Neuronal stem cell (in vitro differentiated cells): ENCODE data around the gene SFMBT2.
"Not testable (repeated sequence)": the region's sequence is repeated elsewhere in the genome, so short reads cannot be mapped to it uniquely, and the experiment has no call there.

Experiments
- DNase-seq: peaks from one replicate; pipeline ENCODE4 v3.0.0-alpha.2; 2013; ENCODE audit warnings: low spot score
- H2AFZ ChIP-seq: one replicate; pipeline ENCODE4 v1.6.1; 2013; ENCODE audit warnings: mild to moderate bottlenecking, low read length, inconsistent platforms
- H2AK5ac ChIP-seq: 2 replicates; pipeline ENCODE4 v1.6.1; 2013; ENCODE audit warnings: low read depth, mild to moderate bottlenecking, inconsistent platforms, low read length, moderate library complexity, mixed read lengths
- H2BK120ac ChIP-seq: 2 replicates; pipeline ENCODE4 v1.6.1; 2013; ENCODE audit warnings: low read depth, mild to moderate bottlenecking, inconsistent platforms, low read length, moderate library complexity, mixed read lengths
- H2BK12ac ChIP-seq: one replicate; pipeline ENCODE4 v1.6.1; 2013; ENCODE audit warnings: low read length, inconsistent platforms
- H2BK15ac ChIP-seq: 2 replicates; pipeline ENCODE4 v1.6.1; 2013; ENCODE audit warnings: mild to moderate bottlenecking, low read length, inconsistent platforms, mixed read lengths
- H2BK5ac ChIP-seq: one replicate; pipeline ENCODE4 v1.6.1; 2013; ENCODE audit warnings: inconsistent platforms, mild to moderate bottlenecking, low read length, moderate library complexity
- H3K14ac ChIP-seq: one replicate; pipeline ENCODE4 v1.6.1; 2013; ENCODE audit warnings: low read length, inconsistent platforms
- H3K18ac ChIP-seq: 2 replicates; pipeline ENCODE4 v1.6.1; 2013; ENCODE audit warnings: low read length, inconsistent platforms
- H3K23ac ChIP-seq: 2 replicates; pipeline ENCODE4 v1.6.1; 2013; ENCODE audit warnings: low read depth, mild to moderate bottlenecking, mixed read lengths, low read length, inconsistent platforms; ENCODE audit not compliant: poor library complexity
- H3K27ac ChIP-seq: replicated peaks from 3 replicates; pipeline ENCODE4 v1.5.1; 2013; ENCODE audit warnings: low read length, inconsistent platforms
- H3K27me3 ChIP-seq, 3 experiments: 2 replicates each; pipeline ENCODE4 v1.6.1; 2013; ENCODE audit warnings: low read length in 3 of 3, mild to moderate bottlenecking in 2 of 3, inconsistent platforms in 1 of 3, low read depth in 1 of 3, mixed read lengths in 1 of 3, moderate library complexity in 1 of 3; ENCODE audit not compliant: control insufficient read depth in 3 of 3, insufficient read depth in 3 of 3
- H3K36me3 ChIP-seq, 2 donors: replicated peaks in 1 of 2; 2 replicates each; pipeline ENCODE4 v1.6.1; 2013; ENCODE audit warnings: low read length in 2 of 2; ENCODE audit not compliant: control insufficient read depth in 2 of 2, insufficient read depth in 2 of 2
- H3K4ac ChIP-seq: 2 replicates; pipeline ENCODE4 v1.6.1; 2013; ENCODE audit warnings: inconsistent platforms, mild to moderate bottlenecking, low read length, moderate library complexity
- H3K4me1 ChIP-seq, 2 donors: 1 replicate in 1 of 2; 2 replicates in 1 of 2; pipeline ENCODE4 v1.6.1; 2013; ENCODE audit warnings: low read length in 2 of 2, low read depth in 1 of 2; ENCODE audit not compliant: control insufficient read depth in 2 of 2, insufficient read depth in 1 of 2
- H3K4me2 ChIP-seq: one replicate; pipeline ENCODE4 v1.6.1; 2013; ENCODE audit warnings: mild to moderate bottlenecking, low read length, inconsistent platforms; ENCODE audit not compliant: insufficient read depth, poor library complexity, severe bottlenecking
- H3K4me3 ChIP-seq, 2 donors: 2 replicates each; pipeline ENCODE4 v1.5.1; 2013; ENCODE audit warnings: low read length in 2 of 2, mild to moderate bottlenecking in 2 of 2, inconsistent platforms in 1 of 2, moderate library complexity in 1 of 2
- H3K79me1 ChIP-seq: one replicate; pipeline ENCODE4 v1.6.1; 2013; ENCODE audit warnings: low read depth, mild to moderate bottlenecking, inconsistent platforms, low read length, moderate library complexity
- H3K9ac ChIP-seq: one replicate; pipeline ENCODE4 v1.6.1; 2013; ENCODE audit warnings: mild to moderate bottlenecking, low read depth, low read length, inconsistent platforms; ENCODE audit not compliant: poor library complexity
- H3K9me3 ChIP-seq, 2 donors: replicated peaks in 1 of 2; 2 replicates each; pipeline versions ENCODE3 to v1.6.1; 2013; ENCODE audit warnings: low read length in 2 of 2, mild to moderate bottlenecking in 2 of 2, inconsistent platforms in 1 of 2, low read depth in 1 of 2, mixed read lengths in 1 of 2, moderate library complexity in 1 of 2; ENCODE audit not compliant: control insufficient read depth in 2 of 2, insufficient read depth in 1 of 2
- H4K8ac ChIP-seq: one replicate; pipeline ENCODE4 v1.6.1; 2013; ENCODE audit warnings: low read depth, mild to moderate bottlenecking, inconsistent platforms, low read length, moderate library complexity
- H4K91ac ChIP-seq: one replicate; pipeline ENCODE4 v1.6.1; 2013; ENCODE audit warnings: low read length, low read depth, mild to moderate bottlenecking, inconsistent platforms; ENCODE audit not compliant: poor library complexity
- WGBS, 2 donors: extraction: QIAGEN DNeasy Blood & Tissue Kit; methylation state at CpG; one replicate each; pipeline ENCODE4 v1.1.7; 2013; ENCODE audit warnings: missing lambda C conversion rate in 2 of 2, mixed read lengths in 1 of 2; ENCODE audit not compliant: insufficient read length in 2 of 2, insufficient replicate concordance in 1 of 2; ENCODE audit errors: extremely low coverage in 2 of 2; 5-methylcytosine and 5-hydroxymethylcytosine counted together

Gene SFMBT2

GRCh38 chr10:7315906-7316305 lies 94.9 kb downstream of the SFMBT2 start:
- H2BK120ac ChIP-seq = no peak overlapping the region
- WGBS, 2 donors = no CpG with 5 or more reads among the region's 2 CpGs
- DNase-seq = no peak

GRCh38 chr10:7314170-7314569 lies 96.7 kb downstream of the SFMBT2 start:
- Histone ChIP-seq H2BK5ac (no peak overlapping the region), H3K36me3 (no peaks in the 10 kb centered on the region), H2BK120ac (no peak overlapping the region), H3K4me3 (no peak overlapping the region), H2BK12ac (no peak overlapping the region), H3K14ac (no peak overlapping the region), H3K4ac (no peak overlapping the region), H2AK5ac (no peak overlapping the region), H3K23ac (no peak overlapping the region), H4K8ac (no peak overlapping the region), H4K91ac (no peak overlapping the region), H3K79me1 (no peaks in the 10 kb centered on the region), H2BK15ac (no peak overlapping the region), H3K27me3 (no peaks in the 10 kb centered on the region), H2AFZ (no peak overlapping the region), H3K4me1 (peaks cover 0 to 1% of the 10 kb centered on the region in 2 donors), H3K4me2 (no peak overlapping the region), H3K9ac (no peak overlapping the region), H3K9me3 (no peaks in the 10 kb centered on the region), H3K27ac (no peak overlapping the region), H3K18ac (no peak overlapping the region)
- no CpG with 5 or more reads among the region's 4 CpGs for WGBS, 2 donors
- DNase-seq = no peak

More at GRCh38 chr10:7315906-7316305, 94.9 kb downstream of the SFMBT2 start:
- Histone ChIP-seq H3K4me1 (peaks cover 0 to 1% of the 10 kb centered on the region in 2 donors), H3K4me3 (no peak overlapping the region), H2BK5ac (no peak overlapping the region), H3K14ac (no peak overlapping the region), H2AFZ (no peak overlapping the region), H3K79me1 (no peaks in the 10 kb centered on the region), H2BK15ac (no peak overlapping the region), H3K36me3 (no peaks in the 10 kb centered on the region), H2BK12ac (no peak overlapping the region), H4K91ac (no peak overlapping the region), H4K8ac (no peak overlapping the region), H3K9me3 (no peaks in the 10 kb centered on the region), H3K9ac (no peak overlapping the region), H3K23ac (no peak overlapping the region), H3K27ac (no peak overlapping the region), H3K18ac (no peak overlapping the region), H3K27me3 (no peaks in the 10 kb centered on the region), H3K4ac (no peak overlapping the region), H3K4me2 (no peak overlapping the region), H2AK5ac (peak overlapping the region; percentile 56)

GRCh38 chr10:7312488-7312857 lies 98.4 kb downstream of the SFMBT2 start:
- Histone ChIP-seq H2AFZ (no peak overlapping the region), H3K27ac (no peak overlapping the region), H3K9me3 (peaks cover 0 to 2% of the 10 kb centered on the region in 2 donors), H3K79me1 (no peaks in the 10 kb centered on the region), H3K4me1 (peaks cover 0 to 1% of the 10 kb centered on the region in 2 donors), H3K18ac (no peak overlapping the region), H3K27me3 (no peaks in the 10 kb centered on the region), H2BK120ac (no peak overlapping the region), H2BK15ac (no peak overlapping the region), H4K91ac (no peak overlapping the region), H3K23ac (no peak overlapping the region), H2BK12ac (no peak overlapping the region), H3K4ac (no peak overlapping the region), H2BK5ac (no peak overlapping the region), H3K9ac (no peak overlapping the region), H3K14ac (no peak overlapping the region), H4K8ac (no peak overlapping the region), H2AK5ac (no peak overlapping the region), H3K36me3 (no peaks in the 10 kb centered on the region), H3K4me2 (no peak overlapping the region), H3K4me3 (no peak overlapping the region)
- DNase-seq = no peak
- WGBS, 2 donors = no CpG with 5 or more reads among the region's 7 CpGs

GRCh38 chr10:7311850-7312487 lies 98.9 kb downstream of the SFMBT2 start:
- not testable (repeated sequence) for H2AK5ac ChIP-seq

More at GRCh38 chr10:7311850-7312487, 98.9 kb downstream of the SFMBT2 start:
- not testable (repeated sequence) for H3K4me3 ChIP-seq, H2BK120ac ChIP-seq, H3K9ac ChIP-seq, H3K27ac ChIP-seq, H2BK12ac ChIP-seq, H3K4me2 ChIP-seq, H3K18ac ChIP-seq, H2BK5ac ChIP-seq, H2BK15ac ChIP-seq, DNase-seq, H3K4me1 ChIP-seq, H2AFZ ChIP-seq, H3K36me3 ChIP-seq, H3K27me3 ChIP-seq, H4K8ac ChIP-seq, H4K91ac ChIP-seq, H3K23ac ChIP-seq, H3K4ac ChIP-seq, H3K9me3 ChIP-seq, H3K14ac ChIP-seq, H3K79me1 ChIP-seq
- no CpG with 5 or more reads among the region's 13 CpGs for WGBS, 2 donors
